ENCODE measurements around the gene PRR15.

- TF ChIP-seq ELF1 (CRISPR knock-in tag; IDR thresholded peaks at IDR 0.05) (no peak), POLR2AphosphoS5 (IDR thresholded peaks at IDR 0.05; ENCODE audit: low read depth, low read length) (no peak), MYC (CRISPR knock-in tag; IDR thresholded peaks at IDR 0.05; ENCODE audit: borderline replicate concordance) (no peak), POLR2A (IDR thresholded peaks at IDR 0.05; ENCODE audit: insufficient read depth in 1 of 2, low read depth in 2 of 2, low read length in 2 of 2) (no peak), SIN3A (IDR thresholded peaks at IDR 0.05; ENCODE audit: borderline replicate concordance, low read depth, low read length) (no peak), CTCF (CRISPR knock-in tag; IDR thresholded peaks at IDR 0.05) (no peak), FOXA1 (IDR thresholded peaks at IDR 0.05) (no peak), FOXA1 (CRISPR knock-in tag; IDR thresholded peaks at IDR 0.05) (no peak), SRSF1 (optimal IDR thresholded peaks at IDR 0.05; ENCODE audit: low read depth, low read length) (no peak), ZNF549 (CRISPR knock-in tag; IDR thresholded peaks at IDR 0.05) (no peak)
- TF ChIP-seq, protein P1, sequence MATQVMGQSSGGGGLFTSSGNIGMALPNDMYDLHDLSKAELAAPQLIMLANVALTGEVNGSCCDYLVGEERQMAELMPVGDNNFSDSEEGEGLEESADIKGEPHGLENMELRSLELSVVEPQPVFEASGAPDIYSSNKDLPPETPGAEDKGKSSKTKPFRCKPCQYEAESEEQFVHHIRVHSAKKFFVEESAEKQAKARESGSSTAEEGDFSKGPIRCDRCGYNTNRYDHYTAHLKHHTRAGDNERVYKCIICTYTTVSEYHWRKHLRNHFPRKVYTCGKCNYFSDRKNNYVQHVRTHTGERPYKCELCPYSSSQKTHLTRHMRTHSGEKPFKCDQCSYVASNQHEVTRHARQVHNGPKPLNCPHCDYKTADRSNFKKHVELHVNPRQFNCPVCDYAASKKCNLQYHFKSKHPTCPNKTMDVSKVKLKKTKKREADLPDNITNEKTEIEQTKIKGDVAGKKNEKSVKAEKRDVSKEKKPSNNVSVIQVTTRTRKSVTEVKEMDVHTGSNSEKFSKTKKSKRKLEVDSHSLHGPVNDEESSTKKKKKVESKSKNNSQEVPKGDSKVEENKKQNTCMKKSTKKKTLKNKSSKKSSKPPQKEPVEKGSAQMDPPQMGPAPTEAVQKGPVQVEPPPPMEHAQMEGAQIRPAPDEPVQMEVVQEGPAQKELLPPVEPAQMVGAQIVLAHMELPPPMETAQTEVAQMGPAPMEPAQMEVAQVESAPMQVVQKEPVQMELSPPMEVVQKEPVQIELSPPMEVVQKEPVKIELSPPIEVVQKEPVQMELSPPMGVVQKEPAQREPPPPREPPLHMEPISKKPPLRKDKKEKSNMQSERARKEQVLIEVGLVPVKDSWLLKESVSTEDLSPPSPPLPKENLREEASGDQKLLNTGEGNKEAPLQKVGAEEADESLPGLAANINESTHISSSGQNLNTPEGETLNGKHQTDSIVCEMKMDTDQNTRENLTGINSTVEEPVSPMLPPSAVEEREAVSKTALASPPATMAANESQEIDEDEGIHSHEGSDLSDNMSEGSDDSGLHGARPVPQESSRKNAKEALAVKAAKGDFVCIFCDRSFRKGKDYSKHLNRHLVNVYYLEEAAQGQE (IDR thresholded peaks at IDR 0.05; ENCODE audit: borderline replicate concordance in 1 of 2, low read depth in 1 of 2, low read length in 2 of 2) = no peak
Measured at GRCh38 chr7:29565982-29566746, 2.5 kb downstream of the PRR15 start.
